ENCODE measurements around the gene UROC1. TPM values are rescaled to one million over a fixed set of nuclear protein-coding genes. Genes with fewer than 3 reads are reported as not detected.

The UROC1 gene
- total RNA-seq, 1 experiment from 2014 or later: not detected

GRCh38 chr3:126501054-126501453, 16.5 kb downstream of the UROC1 start:
- H3K27ac Mint-ChIP-seq (ENCODE audit: unreplicated experiment): no peak overlapping the region
- H3K4me3 ChIP-seq (ENCODE audit: low read depth, low read length): no peak overlapping the region
- no peaks in the 10 kb centered on the region for H3K4me1 Mint-ChIP-seq (ENCODE audit: low read depth, unreplicated experiment)
- ChIA-PET POLR2A (no interaction called here), CTCF (no interaction called here)
- DNase-seq: no peak
- BruUV-seq (replicated peaks): no TSS peak
- no peak for TF ChIP-seq CTCF (IDR thresholded peaks at IDR 0.05; ENCODE audit: insufficient read depth in 1 of 2, low read depth in 1 of 2, low read length in 1 of 2, severe bottlenecking in 1 of 2, unreplicated experiment in 1 of 2)
- no peaks in the 10 kb centered on the region for H3K4me1 ChIP-seq
- peaks cover 3% of the 10 kb centered on the region for H3K27me3 Mint-ChIP-seq (ENCODE audit: insufficient read depth, unreplicated experiment)
- H3K9me3 Mint-ChIP-seq (ENCODE audit: unreplicated experiment): no peaks in the 10 kb centered on the region
- no peaks in the 10 kb centered on the region for H3K36me3 Mint-ChIP-seq (ENCODE audit: insufficient read depth, unreplicated experiment)
- H3K4me3 Mint-ChIP-seq (ENCODE audit: unreplicated experiment): no peak overlapping the region
- H3K27me3 ChIP-seq (replicated peaks; ENCODE audit: control insufficient read depth, insufficient read depth, low read length): no peaks in the 10 kb centered on the region
- intact Hi-C loops (cut with micrococcal nuclease; ENCODE audit: unreplicated experiment): no loop called here
- no peaks in the 10 kb centered on the region for H3K36me3 ChIP-seq (ENCODE audit: control insufficient read depth, insufficient read depth, low read length)
- no peaks in the 10 kb centered on the region for H3K9me3 ChIP-seq

GRCh38 chr3:126500016-126500415, 17.6 kb downstream of the UROC1 start:
- no peak overlapping the region for H3K4me3 ChIP-seq (ENCODE audit: low read depth, low read length)
- no peaks in the 10 kb centered on the region for H3K4me1 ChIP-seq
- no peaks in the 10 kb centered on the region for H3K9me3 ChIP-seq

GRCh38 chr3:126499401-126499800, 18.2 kb downstream of the UROC1 start:
- Mint-ChIP-seq H3K9me3 (ENCODE audit: unreplicated experiment) (no peaks in the 10 kb centered on the region), H3K4me1 (ENCODE audit: low read depth, unreplicated experiment) (no peaks in the 10 kb centered on the region), H3K4me3 (ENCODE audit: unreplicated experiment) (no peak overlapping the region), H3K36me3 (ENCODE audit: insufficient read depth, unreplicated experiment) (no peaks in the 10 kb centered on the region), H3K27ac (ENCODE audit: unreplicated experiment) (no peak overlapping the region), H3K27me3 (ENCODE audit: insufficient read depth, unreplicated experiment) (no peaks in the 10 kb centered on the region)
- H3K9me3 ChIP-seq: no peaks in the 10 kb centered on the region
- ChIA-PET CTCF (no interaction called here), POLR2A (no interaction called here)
- H3K4me3 ChIP-seq (ENCODE audit: low read depth, low read length): no peak overlapping the region
- no peak for DNase-seq
- H3K27me3 ChIP-seq (replicated peaks; ENCODE audit: control insufficient read depth, insufficient read depth, low read length): no peaks in the 10 kb centered on the region
- H3K4me1 ChIP-seq: no peaks in the 10 kb centered on the region
- H3K36me3 ChIP-seq (ENCODE audit: control insufficient read depth, insufficient read depth, low read length): no peaks in the 10 kb centered on the region
- intact Hi-C loops (cut with micrococcal nuclease; ENCODE audit: unreplicated experiment): no loop called here
- TF ChIP-seq CTCF (IDR thresholded peaks at IDR 0.05; ENCODE audit: insufficient read depth in 1 of 2, low read depth in 1 of 2, low read length in 1 of 2, severe bottlenecking in 1 of 2, unreplicated experiment in 1 of 2): no peak
- no TSS peak for BruUV-seq (replicated peaks)

More at GRCh38 chr3:126500016-126500415, 17.6 kb downstream of the UROC1 start:
- Mint-ChIP-seq H3K36me3 (ENCODE audit: insufficient read depth, unreplicated experiment) (no peaks in the 10 kb centered on the region), H3K27ac (ENCODE audit: unreplicated experiment) (no peak overlapping the region), H3K4me1 (ENCODE audit: low read depth, unreplicated experiment) (no peaks in the 10 kb centered on the region), H3K27me3 (ENCODE audit: insufficient read depth, unreplicated experiment) (peaks cover 3% of the 10 kb centered on the region), H3K4me3 (ENCODE audit: unreplicated experiment) (no peak overlapping the region), H3K9me3 (ENCODE audit: unreplicated experiment) (no peaks in the 10 kb centered on the region)
- no TSS peak for BruUV-seq (replicated peaks)
- POLR2A ChIA-PET: no interaction called here
- TF ChIP-seq CTCF (IDR thresholded peaks at IDR 0.05; ENCODE audit: insufficient read depth in 1 of 2, low read depth in 1 of 2, low read length in 1 of 2, severe bottlenecking in 1 of 2, unreplicated experiment in 1 of 2): no peak
- intact Hi-C loops (cut with micrococcal nuclease; ENCODE audit: unreplicated experiment): no loop called here
- CTCF ChIA-PET: no interaction called here
- DNase-seq: no peak
- H3K36me3 ChIP-seq (ENCODE audit: control insufficient read depth, insufficient read depth, low read length): no peaks in the 10 kb centered on the region
- H3K27me3 ChIP-seq (replicated peaks; ENCODE audit: control insufficient read depth, insufficient read depth, low read length): no peaks in the 10 kb centered on the region

Measured in Caco-2 (cell line).